T-helper 1 cell treated with Interleukin-12 subunit alpha and Interleukin-12 subunit beta and Interleukin-4 antibody, amounts not matched to agents 30 ng/mL and 1 ng/mL, for 36 hours (primary cell): Measurements from ENCODE around the gene ZNRF3. TPM values are rescaled to one million over a fixed set of nuclear protein-coding genes. Genes with fewer than 3 reads are reported as not detected.

ENCODE experiments used
- intact Hi-C: fragments of 100-400 bp; cut with micrococcal nuclease; formaldehyde crosslinking; loops from one replicate; pipeline ENCODE4 v1.15.1; 2024
- total RNA-seq: library from RNA; stranded (reverse); gene quantifications from 2 replicates; pipeline ENCODE4 v1.2.3, GENCODE V29; 2022

Gene ZNRF3
- total RNA-seq, 1 donor from 2014 or later = 0.64 TPM

DNA sequence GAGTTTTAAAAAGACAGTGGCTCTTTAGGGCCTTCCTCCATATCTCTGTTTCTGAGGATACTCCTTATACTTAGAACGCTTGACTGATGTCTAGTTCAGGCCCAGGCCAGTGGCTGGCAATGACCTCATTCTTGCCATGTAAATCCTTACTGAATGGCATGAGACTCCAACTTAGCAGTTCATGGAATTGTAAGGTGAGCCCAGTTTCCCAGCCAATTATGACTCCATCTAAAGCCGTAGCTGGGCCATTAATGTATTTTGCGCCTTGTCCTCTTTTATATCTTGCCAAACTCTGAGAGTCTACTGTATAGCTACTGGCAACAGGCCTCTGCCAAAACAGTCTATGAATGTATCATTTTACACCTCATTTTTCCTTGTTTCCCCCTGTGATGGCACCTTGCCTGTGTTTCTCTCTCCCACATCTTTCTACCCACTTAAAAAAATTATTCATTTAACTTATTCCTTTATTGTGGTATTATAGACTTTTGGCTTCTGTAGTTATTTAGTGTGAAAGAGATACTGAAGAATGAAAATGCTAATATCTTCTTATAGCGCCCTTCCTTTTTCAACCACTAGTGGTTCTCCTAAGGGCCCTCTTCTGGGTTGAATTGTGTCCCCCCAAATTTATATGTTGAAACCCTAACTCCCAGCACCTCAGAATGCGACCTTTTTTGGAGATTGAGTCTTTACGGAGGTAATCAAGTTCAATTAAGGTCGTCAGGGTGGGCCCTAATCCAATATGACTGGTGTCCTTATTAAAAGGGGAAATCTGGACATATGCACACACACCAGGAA lies 67.4 kb downstream of the ZNRF3 start:
- intact Hi-C loops = no loop called here

DNA sequence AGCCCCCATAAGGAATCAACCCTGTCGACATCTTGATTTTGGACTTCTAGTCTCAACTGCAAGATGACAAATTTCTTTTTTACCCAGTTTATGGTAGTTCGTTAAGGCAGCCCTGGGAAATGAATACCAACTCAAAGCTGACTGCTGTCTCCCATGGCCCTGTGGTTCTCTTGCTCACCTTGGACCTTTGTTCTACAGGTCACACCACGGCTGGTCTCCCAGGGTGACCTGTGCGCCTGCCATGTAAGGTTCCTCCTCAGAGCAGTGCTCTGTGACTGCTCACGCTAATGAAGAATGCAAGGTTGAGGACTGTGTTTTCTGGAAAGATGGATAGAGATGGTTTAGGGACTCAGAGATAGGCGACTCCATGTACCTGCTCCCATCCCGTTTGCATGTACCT lies 68.2 kb downstream of the ZNRF3 start:
- intact Hi-C loops = no loop called here

DNA sequence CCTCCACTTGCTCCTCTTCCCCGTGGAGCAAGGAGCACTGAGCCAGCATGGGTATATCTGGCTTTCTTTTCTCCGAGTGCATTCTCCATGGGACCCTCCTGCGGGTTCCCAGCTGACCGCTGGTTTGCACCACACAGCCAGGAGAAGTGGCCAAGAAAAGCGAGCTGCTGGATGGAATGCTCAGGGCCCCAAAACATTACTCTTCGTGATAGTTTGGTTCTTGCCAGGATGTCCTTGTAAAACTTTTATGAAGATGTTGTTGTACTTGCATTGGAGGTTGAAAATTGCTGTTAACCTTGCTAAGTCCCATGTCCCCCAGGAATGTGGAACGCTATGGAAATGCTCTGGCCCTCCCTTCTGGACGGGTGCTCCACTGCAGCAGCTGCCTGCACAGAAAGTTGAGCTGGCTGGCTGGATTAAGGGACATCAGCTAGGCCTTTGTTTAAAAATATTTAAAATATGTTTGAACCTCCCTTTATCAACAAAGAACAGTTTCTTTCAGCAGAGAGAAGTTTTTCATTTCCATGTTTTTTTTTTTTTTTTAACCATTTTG lies 68.7 kb downstream of the ZNRF3 start:
- intact Hi-C loops = no loop called here

DNA sequence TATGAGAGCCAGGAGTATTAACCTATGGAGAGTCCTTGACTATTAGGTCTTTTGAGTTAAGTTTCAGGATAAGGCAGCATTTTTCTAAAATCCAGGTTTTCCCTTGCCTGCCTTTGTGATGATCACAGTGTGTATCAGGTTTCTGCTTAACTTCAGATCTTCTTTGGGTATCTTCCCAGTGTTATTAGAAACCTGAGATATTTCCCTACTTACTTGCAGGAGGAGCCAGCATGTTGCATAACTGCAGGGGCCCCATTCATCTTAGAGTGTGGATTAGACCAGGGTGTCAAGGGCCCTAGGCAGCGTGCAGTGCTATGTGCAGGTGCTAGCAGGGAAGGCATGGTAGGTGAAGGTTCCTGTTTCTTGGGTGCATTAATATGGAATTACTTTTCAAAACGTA lies 69.5 kb downstream of the ZNRF3 start:
- intact Hi-C loops = no loop called here

DNA sequence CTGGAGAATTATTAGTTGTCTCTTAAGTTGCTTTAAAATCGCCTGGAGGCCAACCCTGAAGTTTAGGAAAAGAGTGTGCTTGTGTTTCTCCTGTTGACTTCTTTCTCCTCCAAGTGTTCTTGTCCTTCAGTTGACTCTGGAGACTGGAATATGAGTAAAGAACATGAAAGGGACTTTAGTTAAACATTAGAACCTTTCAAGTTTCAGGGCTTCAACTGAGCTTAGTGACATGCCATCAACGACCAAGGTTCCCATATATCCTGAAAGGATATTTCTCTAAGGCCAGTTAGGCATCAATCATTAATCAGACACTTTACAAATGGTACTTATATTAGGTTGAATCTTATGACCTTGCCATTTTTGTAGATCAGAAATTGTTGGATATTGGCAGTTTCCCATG lies 70.0 kb downstream of the ZNRF3 start:
- intact Hi-C loops = no loop called here

DNA sequence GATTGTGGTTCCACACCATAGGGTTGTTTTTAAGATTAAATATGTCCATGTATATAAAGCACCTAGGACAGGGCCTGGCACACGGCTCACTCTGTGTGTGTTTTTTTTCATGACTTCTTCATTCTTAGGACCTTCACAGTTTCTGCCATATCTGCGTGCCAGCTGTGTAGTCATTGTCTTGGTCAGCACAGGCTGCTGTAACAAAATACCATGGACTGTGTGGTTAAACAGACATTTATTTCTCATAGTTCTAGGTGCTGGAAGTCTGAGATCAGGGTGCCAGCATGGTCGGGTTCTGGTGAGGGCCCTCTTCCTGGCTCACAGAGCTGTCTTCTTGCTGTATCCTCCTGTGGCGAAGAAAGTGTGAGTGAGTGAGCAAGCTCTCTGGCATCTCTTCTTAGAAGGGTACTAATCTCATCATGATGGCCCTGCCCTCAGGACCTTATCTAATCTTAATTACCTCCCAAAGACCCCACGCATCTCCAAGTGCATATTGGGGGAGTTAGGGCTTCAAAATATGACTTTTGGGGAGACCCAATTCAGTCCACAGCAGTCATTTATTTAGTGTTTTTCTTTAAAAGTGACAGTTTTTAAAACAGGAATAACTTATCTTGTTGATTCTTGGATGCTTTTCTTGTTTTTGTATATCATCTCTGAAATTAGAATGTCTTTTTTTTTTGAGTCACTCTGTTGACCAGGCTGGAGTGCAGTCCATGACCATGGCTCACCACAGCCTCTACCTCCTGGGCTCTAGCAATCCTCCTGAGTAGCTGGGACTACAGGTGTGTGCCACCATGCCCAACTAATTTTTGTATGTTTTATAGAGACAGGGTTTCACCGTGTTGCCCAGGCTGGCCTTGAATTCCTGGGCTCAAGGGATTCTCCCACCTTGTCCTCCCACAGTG lies 70.9 kb downstream of the ZNRF3 start:
- intact Hi-C loops = loop anchor here (2.0 kb wide), 1 partner anchor 71 kb away; the partner anchor contains the start of gene ZNRF3

DNA sequence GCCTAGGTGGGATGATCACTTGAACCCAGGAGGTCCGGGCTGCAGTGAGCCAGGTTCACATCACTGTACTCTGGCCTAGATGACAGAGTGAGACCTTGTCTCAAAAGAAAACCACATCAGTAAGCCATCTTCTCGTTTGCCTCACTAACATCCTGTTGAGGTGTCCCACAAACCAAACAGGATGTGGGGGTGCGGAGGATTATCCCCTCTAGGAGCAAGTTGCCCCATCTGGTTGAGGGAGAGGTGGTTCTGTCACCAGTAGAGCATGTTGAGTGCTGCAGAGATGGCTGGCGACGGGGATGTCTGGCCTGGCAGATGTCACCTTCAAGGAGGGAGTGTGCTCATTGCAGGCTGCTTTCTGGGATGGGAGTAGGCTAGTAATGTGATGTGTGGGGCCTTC lies 72.4 kb downstream of the ZNRF3 start:
- intact Hi-C loops = loop anchor here (1.0 to 5.0 kb wide), 3 partner anchors 49 to 282 kb away; partner anchors contain the start of gene ZNRF3

DNA sequence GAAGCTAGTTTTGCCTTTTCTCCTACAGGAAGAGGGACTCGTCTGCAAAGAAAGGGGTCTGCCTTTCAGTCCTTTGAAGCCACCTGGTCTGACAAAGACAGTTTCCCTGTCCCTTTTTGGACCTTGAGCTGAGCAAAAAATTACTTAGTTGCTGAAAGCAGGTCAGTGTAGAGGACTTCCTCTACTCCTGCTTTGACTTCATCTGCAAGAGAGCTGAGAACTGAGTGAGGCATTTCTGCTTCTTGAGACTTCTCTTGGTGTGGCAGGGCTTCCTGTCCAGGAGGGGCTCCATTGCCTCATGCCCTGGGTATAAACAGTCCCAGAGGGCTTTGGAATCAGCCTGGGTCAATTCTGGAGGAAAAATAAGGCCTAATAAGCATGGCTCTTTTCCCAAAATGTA lies 73.1 kb downstream of the ZNRF3 start:
- intact Hi-C loops = loop anchor here (1.0 to 5.0 kb wide), 2 partner anchors 49 to 282 kb away; no protein-coding TSS in a partner anchor

DNA sequence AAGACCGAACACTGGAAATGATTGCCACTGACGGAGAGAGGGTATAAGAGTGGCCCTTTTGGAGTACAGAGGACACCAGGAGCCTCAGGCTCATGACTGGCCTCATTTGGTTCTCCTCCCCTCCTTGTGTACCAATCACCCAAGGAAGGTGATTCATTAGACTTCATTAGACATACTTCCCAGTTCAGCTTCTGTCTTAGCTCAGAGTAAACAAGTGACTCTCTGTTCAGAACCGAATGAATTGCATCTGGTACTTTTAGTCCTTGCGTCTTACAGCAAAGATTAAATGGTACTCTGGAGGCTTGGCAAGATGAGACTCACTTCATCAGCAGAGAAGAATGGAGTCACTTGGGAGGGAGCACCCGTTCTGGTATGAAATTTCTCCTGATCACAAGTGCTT lies 75.2 kb downstream of the ZNRF3 start:
- intact Hi-C loops = loop anchor here (5.0 kb wide), 1 partner anchor 51 kb away; no protein-coding TSS in a partner anchor

DNA sequence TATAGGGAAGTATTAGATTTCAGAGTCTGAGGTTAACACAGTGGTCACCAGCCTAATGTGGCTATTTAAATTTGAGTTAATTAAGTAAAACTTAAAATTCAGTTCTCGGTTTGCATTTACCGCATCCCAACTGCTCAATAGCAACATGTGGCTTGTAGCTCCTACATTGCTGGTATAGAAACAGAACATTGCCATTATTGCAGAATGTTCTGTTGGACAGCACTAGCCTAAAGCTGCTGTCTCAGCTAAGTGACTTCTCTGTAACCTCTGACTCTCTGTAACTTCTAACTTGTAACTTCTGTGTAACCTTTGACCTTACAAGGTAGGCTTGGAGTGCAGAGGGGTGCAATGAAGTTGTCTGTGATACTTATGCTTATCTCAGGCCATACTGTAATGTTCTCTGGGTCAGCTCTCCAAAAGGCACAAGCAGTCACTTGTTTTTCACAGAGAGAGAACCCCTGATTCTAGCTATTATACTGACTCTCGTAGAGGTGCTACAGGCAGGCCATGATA lies 78.7 kb downstream of the ZNRF3 start:
- intact Hi-C loops = no loop called here

DNA sequence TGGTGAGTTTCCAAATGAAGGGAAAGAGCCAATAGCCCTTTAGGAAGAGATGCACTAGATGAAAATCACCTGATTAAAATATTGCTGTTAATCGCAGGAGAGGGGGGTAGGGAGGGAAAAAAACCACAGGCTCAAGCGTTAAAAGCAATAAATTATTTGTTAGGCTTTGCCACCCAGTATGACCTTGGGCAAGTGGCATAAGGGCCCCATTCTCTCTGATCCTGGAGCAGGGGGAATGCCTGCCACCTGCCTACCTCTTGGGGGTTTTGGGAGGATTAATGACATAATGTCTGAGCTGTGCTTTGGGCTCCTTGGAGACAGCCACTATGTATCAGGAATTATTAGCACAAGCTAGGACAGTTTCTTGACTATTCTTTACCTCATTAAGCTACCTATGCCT lies 80.0 kb downstream of the ZNRF3 start:
- intact Hi-C loops = no loop called here

DNA sequence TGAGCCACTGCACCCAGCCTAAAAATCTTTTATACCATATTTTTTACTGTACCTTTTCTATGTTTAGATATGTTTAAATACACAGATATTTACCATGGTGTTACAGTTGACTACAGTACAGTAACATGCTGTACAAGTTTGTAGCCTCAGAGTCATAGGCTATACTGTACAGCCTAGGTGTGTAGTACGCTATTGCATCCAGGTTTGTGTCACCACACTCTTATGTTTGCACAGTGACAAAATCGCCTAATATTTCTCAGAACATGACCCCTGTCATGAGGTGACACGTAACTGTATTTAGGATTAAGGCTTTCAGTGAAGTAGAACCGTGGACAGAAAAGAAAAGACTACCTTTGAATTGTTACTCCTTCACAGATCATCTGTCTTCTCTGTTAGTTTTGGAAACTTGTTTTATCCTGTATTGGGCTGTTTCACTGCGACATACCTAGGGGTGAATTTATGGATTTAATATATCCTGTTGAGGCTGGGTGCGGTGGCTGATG lies 83.8 kb downstream of the ZNRF3 start:
- intact Hi-C loops = no loop called here

DNA sequence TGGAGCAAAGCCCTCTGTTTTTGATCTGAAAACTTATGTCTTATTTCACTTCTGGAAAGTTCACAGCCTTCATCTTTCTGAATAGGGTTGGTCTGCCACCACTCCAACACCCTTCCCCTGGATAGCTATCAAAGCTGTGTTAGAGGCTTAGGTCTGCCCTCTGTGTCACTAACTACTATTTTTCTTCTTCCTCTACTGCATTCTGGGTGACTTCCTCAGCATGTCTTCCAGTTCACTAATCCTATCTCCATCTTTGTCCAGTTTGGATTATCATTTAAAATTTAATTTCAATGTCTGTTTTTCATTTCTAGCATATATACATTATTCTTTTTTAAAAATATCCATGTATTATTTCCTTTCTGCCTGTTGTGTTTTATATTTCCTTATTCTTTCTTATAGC lies 84.6 kb downstream of the ZNRF3 start:
- intact Hi-C loops = no loop called here

DNA sequence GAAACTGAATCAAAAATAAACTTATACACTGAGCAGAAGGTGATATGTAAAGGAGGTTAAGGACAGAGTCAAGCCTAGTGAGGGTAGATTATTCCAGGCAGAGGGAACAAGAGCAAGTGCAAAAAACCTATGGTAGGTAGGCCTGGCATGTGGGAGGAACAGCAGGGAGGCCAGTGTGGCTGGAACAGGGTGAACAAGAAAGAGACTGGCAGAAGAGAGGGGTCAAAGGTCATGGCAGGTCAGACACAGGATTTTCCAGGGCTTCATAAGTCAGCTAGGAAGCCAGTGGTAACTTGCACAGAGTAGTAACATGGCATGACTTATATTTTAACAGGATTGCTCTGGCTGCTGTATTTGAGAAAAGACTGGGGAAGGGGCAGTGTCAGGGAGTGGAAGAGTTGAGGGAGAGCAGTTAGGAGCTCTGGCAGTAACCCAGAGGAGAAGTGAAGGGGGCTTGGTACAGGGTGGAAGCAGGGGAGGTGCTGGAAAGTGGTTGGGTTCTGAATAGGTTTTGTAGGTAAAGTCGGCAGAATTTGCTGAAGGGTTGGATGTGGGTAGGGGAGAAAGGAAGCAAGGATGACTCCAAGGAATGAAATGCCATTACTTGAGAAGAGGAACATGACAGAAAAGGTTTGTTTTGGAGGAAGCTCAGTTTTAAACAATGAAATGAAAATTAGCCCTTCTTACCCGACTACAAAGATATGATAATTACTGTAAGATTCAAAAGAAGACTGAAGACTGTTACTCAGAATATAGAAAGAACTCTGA lies 86.2 kb downstream of the ZNRF3 start:
- intact Hi-C loops = no loop called here

DNA sequence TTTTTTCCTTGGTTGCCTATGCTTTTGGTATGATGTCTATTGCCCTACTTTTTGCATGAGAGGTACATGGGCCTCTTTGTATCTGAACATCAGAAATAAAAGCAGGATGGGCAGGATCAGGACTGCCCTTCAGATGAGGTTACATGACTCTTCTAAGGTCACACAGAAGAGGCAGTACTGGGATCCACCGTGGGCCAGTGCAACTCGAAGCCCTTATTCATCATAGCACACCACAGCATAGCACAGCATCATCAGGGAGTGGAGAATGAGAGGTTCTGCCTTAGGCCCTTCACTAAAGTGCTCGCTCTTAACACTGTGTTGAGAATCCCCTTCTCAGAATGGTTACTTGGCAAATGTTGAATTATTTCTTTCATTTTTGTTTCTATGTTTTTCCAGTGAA lies 90.0 kb downstream of the ZNRF3 start:
- intact Hi-C loops = no loop called here

DNA sequence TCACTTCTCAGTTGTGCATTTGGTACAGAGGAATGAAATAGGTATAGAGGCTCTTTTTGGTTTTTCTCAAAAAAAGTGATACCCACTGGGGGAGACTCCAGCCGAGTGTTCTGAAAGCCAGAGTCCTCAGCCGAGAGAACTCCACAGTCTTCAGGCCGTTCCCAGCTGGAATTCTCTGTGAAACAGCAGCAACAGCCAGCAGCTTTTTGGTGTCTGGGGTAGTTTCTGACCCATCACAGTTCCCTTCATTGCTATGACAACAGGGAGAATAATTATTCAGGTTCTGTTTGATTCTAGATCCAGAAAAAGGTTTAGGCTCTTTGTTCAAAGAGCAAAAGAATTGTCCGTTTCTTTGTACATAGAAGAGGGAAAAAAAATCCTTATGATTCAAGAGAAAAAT lies 93.7 kb downstream of the ZNRF3 start:
- intact Hi-C loops = no loop called here

DNA sequence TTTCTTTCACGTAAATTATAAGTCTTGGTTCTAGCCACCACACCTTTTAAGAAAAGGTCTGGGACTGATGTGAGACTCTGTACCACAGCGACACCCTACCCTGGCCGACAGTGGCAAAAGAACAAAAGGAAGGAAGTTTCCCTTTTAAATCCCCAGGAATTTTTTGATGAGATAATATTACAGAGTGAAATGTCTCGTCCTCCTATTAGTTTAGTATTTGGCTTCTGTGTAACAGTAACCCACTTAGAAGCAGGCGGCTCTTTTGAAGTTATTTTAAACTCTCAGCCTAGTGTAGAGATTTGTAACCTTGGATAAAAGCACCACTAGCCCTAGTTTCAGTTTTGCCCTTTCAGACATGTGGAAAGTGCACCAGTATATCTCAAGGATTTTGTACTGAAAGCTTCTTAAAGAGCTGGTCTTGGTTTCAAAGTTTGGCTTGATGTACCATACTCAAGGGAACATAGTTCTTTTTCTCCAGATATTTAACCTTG lies 94.2 kb downstream of the ZNRF3 start:
- intact Hi-C loops = no loop called here

DNA sequence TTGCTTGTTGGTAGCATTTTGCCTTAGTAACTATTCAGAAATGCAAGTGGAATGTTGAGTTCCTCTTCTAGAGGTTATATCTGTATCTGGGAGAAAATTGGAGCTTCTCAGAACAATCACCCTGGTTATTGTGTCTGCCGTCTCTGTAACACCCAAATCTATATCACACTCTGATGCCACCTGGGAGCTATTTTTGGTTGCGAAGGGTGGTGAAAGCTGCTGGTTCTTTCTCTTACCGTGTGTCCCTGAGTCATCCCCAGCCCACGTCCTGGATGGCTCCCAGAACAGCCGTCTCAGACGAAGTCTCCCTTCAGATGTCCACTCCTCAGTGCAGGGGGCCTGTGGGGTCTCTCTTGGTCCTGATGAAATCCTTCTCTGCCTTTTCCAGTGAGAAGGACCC lies 94.8 kb downstream of the ZNRF3 start:
- intact Hi-C loops = no loop called here

DNA sequence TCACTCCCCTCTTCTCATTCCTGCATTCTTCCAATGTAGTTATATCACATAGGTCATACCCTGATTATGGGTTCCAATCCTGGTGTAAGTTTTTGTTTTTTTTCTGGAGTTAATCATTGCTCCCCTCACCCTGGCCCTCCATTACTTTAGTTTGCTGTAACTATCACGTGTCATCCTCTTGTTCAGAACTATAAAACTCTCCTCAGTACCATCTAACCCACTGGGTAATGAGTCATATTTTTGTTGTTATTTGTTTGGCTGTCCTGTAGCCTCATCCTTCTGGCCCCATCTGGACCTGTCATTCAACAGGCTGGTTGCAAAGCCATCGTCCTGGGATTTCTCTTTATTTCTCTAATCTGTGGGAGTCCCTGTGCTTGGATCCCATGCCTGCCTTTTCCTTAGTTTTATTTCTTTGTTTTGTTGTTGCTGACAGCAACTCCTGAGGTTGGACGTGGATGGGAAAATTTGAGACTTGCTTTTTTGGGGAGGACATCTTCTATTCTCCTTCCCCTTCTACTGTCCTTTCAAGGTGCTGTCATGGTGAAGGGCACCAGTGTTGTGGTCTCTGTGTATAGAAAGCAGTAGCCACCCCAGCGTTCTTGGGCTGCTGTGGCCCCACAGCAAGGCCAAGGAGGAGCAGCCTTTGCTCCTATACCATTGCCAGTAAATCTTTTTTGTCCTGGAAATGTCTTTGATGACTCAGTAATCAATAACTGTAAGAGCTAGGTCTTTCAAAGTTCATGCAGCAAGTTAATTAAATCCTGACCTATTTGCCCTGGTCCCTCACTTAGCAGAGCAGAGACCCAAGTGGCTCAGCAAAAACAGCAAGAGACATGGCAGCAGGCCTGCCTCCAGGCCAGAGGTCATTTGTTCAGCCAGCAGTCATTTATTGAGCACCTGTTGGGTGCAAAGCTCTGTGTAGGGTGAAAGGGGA lies 95.8 kb downstream of the ZNRF3 start:
- intact Hi-C loops = no loop called here
